T47D (cell line): ENCODE data around the gene GALNT17.

ENCODE experiments used
- DNase-seq, 2 experiments: peaks; one replicate each; pipeline versions ENCODE4 v3.0.0 to v3.0.0-alpha.2; 2011 to 2012; ENCODE audit warnings: low read depth in 1 of 2, low spot score in 1 of 2
- JUND ChIP-seq: IDR thresholded peaks from 2 replicates; pipeline ENCODE4 v1.6.1; 2012; ENCODE audit warnings: low read depth
- in situ Hi-C: cut with HindIII; loops from 2 replicates; pipeline ENCODE4 v1.10.0; 2016; ENCODE audit warnings: low sequenced_read_pairs, low pct_unique_long_range_greater_than_20kb

Gene GALNT17

DNA sequence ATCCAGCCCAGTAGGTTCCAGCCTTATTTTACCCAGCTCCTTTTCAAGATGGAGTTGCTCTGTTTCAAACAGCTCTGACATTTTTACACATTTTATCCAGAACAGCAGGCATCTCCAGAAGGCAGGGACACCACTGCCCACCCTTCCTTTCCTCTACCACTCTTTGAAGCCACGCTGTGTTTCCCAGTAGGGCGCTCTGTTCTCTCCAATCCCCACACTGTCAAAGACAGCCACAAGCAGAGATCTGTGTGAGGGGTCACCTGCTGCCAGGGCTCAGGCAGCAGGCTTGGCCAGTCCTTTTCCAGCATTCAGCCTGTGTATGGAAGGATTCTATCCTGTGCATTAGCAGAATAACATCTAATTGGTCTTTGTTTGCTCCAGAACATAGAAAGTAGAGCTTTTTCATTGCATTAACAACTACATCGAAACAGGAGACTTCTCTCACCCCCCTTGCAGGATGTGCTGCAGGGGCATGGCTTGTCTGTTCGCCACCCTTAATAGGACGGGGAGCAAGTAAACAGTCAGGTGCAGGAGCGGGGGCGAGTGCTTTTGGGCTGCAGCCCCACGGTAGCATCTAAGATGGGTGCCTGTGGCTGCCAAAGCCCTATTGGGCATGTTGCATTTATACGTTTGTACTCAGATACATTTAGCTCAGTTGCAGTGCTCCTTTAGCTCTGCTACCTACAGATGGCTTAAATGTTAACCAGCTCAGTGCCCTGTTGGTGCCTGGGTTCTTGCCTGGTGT is 326.1 kb downstream of the GALNT17 start:
- DNase-seq, result no peak
- in situ Hi-C loops, result no loop called here
- no peak for TF ChIP-seq JUND

DNA sequence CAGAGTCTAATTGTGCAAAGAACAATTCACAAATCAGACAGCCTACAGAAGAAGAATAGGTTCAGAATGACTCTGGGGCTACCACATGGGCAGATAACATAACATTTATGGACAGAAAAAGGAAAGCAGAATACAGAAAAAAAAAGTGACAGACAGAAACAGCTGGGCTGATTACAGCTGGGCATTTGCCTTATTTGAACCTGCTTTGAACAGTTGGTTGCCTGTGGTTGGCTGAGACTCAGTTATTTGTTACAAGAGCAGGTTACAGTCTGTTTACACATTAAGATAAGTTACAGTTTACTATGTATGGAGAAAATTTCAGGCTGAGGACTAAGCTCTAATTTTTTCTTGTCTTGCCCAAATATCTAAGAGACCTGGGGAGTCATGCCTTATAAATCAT is 327.2 kb downstream of the GALNT17 start:
- no peak for DNase-seq
- TF ChIP-seq JUND, result no peak
- in situ Hi-C loops, result no loop called here

DNA sequence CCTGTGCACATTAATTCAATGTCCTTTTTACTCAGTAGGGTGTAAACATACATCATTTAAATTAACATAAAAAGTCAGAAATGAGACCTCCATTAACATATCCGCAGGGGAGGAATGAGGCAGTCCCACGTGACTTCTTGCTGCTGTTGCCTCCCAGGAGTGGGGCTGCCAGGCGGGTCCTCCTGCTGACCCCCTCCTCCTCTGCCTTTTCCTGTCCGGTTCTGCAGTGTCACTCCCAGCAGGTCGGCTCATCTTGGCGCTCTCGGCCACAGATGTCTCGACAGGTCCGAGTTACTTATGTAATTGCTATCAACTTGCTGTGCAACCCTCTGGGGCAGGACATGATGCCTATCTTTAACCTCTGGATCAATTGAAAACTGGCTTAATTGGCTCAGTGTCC is 329.6 kb downstream of the GALNT17 start:
- TF ChIP-seq JUND, result no peak
- in situ Hi-C loops, result no loop called here
- no peak for DNase-seq

DNA sequence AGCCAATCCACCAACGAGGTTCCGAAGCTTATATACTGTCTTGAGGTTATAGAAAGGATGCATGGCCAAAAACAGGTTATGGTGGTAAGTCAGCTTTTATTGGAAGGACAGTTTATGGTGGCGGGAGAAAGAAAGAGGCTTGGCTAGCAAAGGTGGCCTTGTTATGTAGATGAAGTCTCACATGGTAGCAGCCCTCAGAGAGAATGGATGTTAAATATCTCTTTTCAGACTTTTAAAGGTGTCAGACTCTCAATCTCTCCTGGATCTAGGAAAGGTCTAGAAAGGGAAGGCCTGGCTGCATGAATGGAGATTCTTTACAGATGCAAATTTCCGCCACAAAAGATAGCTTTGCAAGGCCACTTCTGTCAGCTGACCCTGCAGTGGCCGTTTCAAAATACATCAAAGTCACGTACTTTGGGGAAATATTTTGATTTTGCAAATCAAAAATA is 333.8 kb downstream of the GALNT17 start:
- TF ChIP-seq JUND, result no peak
- in situ Hi-C loops, result no loop called here
- no peak for DNase-seq

DNA sequence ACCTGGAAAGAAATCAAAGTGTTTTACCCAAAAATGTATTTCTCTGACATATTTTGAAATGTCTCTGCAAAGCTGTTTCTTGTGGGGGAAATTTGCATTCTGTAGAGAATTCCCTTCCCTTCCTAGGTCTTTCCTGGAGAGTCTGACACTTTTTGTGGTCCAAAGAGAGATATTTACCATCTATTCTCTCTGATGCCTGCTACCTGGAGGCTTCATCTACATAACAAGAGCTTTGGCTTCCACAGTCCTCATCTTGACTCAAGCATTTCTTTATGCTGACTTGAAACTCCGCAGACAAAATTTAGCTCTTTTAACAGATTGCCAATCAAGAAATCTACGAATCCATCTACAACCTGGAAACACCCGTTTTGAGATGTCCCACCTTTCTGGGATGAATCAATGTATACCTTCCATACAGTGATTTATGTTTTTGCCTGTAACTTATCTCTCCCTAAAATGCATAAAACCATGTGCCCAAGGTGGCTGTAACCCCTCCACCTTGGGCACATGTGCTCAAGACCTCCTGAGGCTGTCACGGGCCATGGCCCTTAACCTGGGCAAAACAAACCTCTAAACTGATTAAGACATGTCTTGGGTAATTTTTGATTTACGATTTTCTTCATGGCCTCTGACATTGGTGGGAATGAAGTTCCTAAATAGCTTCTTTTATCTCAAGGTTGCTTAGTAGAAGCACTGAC is 334.7 kb downstream of the GALNT17 start:
- in situ Hi-C loops, result no loop called here
- TF ChIP-seq JUND, result no peak
- no peak for DNase-seq

DNA sequence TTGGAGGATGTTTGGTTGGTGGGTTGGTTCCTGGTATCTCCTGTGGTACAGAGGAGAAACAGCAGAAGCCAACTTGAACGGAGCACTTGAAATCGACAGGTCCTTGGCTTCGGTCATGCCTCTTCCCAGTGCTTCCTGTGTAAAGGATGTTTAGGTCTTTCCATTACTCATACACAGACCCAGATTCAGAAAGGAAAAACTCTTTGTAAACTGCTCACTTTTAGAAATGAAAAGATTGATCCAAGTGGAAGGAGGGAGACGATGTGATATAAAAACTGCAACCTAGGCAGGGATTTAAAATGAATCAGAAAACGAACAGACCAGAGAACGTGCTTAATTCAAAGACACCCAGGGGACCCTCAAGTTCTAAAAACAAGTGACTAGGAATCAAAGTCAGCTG is 338.4 kb downstream of the GALNT17 start:
- in situ Hi-C loops, result no loop called here
- TF ChIP-seq JUND, result no peak
- no peak for DNase-seq

DNA sequence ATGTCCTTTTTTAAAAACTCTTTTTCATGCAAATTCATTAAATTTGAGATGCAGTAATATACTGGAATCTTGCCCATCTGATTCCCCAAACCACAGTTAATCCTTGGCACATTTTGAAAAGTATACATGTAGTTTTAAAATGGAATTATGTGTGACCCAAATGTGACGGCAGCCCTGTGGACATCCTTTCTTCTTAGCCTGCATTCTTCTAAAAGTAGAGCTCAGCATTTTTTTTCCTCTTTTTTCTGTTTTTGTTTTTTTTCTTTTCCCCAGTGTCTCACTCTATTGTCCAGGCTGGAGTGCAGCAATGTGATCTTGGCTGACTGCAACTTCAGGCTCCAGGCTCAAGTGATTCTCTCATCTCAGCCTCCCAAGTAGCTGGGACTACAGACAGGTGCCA is 338.9 kb downstream of the GALNT17 start:
- no peak for TF ChIP-seq JUND
- in situ Hi-C loops, result no loop called here
- DNase-seq, result no peak

DNA sequence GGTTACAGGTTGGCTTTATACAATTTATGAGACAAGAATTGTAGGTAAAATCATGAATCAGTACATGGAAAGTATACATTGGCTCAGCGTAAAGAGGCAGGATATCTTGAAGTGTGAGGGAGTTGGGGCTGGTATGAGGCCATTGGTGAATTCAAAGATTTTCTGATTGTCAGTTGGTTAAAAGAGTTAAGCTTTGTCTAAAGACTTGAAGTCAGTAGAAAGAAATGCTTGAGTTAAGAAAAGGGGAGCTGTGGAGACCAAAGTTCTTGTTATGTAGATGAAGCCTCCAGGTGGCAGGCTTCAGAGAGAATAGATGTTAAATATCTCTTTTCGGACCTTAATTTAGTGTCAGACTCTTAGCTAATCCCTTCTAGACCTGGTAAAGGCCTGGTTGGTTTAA is 341.0 kb downstream of the GALNT17 start:
- no peak for DNase-seq
- TF ChIP-seq JUND, result no peak
- in situ Hi-C loops, result no loop called here

DNA sequence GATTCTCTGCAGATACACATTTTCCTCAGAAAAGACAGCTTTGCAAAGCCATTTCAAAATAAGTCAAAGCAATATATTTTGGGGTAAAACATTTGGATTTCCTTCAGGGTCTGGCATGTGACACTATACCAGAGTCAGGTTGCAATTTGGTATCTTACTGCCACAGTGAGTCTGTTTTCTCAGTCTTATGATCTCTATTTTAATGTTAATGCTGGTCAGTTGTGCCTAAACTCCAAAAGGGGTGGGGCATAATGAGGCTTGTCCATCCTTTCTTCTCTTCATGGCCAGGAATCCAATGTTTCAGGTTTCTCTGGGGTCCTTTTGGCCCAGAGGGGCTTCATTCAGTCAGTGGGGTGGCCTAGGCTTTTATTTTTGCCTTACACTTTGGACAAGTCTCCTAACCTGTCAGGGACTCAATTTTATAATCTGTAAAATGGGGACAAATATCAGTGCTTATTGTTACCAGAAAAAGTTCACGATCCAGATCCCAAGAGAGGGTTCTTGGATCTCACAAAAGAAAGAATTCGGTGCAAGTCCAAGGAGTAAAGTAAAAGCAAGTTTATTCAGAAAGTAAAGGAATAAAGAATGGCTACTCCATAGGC is 341.5 kb downstream of the GALNT17 start:
- no peak for DNase-seq
- in situ Hi-C loops, result no loop called here
- no peak for TF ChIP-seq JUND

DNA sequence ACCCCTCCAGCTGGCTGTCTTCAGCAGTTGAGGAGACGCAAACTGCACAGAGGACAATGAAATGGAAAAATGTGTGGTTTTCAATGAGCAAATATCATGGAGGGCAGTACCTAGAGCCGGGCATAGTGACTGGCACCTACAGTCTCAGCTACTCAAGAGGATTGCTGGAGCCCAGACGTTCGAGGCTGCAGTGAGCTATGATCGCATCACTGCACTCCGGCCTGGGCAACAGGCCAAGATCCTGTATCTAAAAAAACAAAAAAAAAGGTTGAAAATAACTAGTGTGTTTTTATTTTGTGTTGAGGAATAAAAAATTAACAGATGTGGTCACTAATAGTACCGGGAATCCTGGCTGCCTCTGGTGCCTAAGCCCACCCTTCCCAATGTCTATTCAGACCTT is 345.5 kb downstream of the GALNT17 start:
- in situ Hi-C loops, result no loop called here
- no peak for DNase-seq
- TF ChIP-seq JUND, result no peak

DNA sequence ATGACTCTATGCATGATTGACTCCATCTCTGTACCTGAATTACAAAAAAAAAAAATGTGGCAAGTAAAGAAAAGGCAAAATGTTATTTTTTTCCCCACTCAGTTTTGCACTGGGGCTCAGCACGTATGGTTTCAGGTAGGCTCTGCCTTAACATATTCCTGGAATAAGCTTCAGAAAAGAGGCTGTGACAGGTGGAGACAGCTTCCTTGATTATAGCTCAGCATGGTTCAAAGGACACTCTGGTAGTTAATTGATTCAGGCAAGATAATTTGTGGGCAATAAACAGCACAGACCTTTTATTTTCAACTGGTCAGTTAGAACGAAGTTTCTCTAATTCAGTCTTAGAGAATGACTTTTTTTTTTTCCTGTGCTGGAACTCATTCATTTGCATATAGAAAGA is 347.3 kb downstream of the GALNT17 start:
- no peak for TF ChIP-seq JUND
- in situ Hi-C loops, result no loop called here
- DNase-seq, result no peak

DNA sequence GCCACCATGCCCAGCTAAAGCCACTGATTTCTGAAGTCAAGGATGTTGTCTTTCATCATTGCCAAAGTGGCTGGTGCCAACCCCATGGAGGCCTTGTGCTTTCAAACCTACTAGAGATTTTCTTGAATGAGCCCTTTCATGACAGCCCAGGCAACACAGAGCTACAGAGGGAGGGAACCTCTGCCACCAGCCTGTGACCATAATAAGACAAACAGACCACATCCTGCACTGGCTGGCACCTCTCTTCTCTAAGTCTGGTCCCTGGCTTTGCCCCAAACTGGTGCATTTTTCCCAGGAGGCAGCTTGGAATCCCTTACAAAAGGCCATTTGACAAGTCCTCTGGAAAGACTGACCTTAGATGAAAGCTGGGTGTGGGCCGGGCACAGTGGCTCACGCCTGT is 348.8 kb downstream of the GALNT17 start:
- in situ Hi-C loops, result no loop called here
- TF ChIP-seq JUND, result no peak
- DNase-seq, result no peak

DNA sequence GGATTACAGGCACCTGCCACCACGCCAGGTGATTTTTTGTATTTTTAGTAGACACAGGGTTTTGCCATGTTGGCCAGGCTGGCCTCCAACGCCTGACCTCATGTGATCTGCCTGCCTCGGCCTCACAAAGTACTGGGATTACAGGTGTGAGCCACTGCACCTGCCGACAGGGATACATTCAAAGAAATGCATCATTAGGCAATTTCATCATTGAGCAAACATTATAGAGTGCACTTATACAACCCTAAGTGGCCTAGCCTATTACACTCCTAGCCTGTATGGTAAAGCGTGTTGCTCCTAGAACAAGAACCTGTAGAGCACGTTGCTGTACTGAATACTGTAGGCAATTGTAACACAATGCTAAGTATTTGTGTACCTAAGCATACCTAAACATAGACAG is 350.3 kb downstream of the GALNT17 start:
- in situ Hi-C loops, result no loop called here
- DNase-seq, result peak in 1 of 2 experiments; percentile 20
- no peak for TF ChIP-seq JUND

DNA sequence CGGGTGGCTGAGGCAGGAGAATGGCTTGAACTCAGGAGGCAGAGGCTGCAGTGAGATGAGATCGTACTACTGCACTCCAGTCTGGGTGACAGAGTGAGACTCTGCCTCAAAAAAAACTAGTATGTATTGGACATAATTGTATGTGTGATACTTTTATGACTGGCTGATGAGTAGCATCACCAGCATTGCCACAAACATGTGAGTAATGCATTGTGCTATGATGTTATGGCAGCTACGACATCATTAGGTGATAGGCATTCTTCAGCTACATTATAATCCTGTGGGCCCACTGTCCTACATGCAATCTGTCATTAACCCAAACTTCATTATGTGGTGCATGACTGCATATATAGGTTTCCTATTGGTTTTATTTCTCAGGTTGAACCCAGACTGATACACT is 352.4 kb downstream of the GALNT17 start:
- DNase-seq, result no peak
- in situ Hi-C loops, result no loop called here
- no peak for TF ChIP-seq JUND
